HG03039 (cell line): Measurements from ENCODE around the gene SUMO2.
A peak's percentile ranks its signal among the peaks of the same experiment; 100 is the strongest.
"Not testable (repeated sequence)": the region's sequence is repeated elsewhere in the genome, so short reads cannot be mapped to it uniquely, and the experiment has no call there.

Source experiments
- ATAC-seq: cut with Tn5 transposase; IDR thresholded peaks from one replicate; pipeline ENCODE4 v1.9.1; 2021; ENCODE audit warnings: mild to moderate bottlenecking, moderate library complexity; ENCODE audit not compliant: unreplicated experiment

SUMO2 gene

GRCh38 chr17:75146592-75146991, 36.2 kb downstream of the SUMO2 start:
- ATAC-seq, result no peak

- ATAC-seq, result no peak
Observed at GRCh38 chr17:75144816-75145512, 37.8 kb downstream of the SUMO2 start.

- no peak for ATAC-seq
Observed at GRCh38 chr17:75142236-75142971, 40.4 kb downstream of the SUMO2 start.

GRCh38 chr17:75138519-75138918, 44.2 kb downstream of the SUMO2 start:
- no peak for ATAC-seq

- ATAC-seq, result not testable (repeated sequence)
Observed at GRCh38 chr17:75137762-75138161, 45.0 kb downstream of the SUMO2 start.

GRCh38 chr17:75135946-75136345, 46.8 kb downstream of the SUMO2 start:
- ATAC-seq, result no peak

- ATAC-seq, result no peak
Observed at GRCh38 chr17:75135452-75135851, 47.3 kb downstream of the SUMO2 start.

GRCh38 chr17:75133607-75134347, 49.0 kb downstream of the SUMO2 start:
- not testable (repeated sequence) for ATAC-seq

- ATAC-seq, result no peak
Observed at GRCh38 chr17:75133001-75133400, 49.8 kb downstream of the SUMO2 start.

- ATAC-seq, result not testable (repeated sequence)
Observed at GRCh38 chr17:75132018-75133000, 50.5 kb downstream of the SUMO2 start.

GRCh38 chr17:75131278-75132017, 51.3 kb downstream of the SUMO2 start, which contains the start of gene NT5C:
TSS of gene NT5C (minus strand) at chr17:75131742. CDS start at chr17:75131707, 35 bp downstream.
- ATAC-seq, result peak; percentile 63

- ATAC-seq, result no peak
Observed at GRCh38 chr17:75130632-75131277, 52.0 kb downstream of the SUMO2 start.

- ATAC-seq, result no peak
Observed at GRCh38 chr17:75130059-75130631, 52.6 kb downstream of the SUMO2 start.

GRCh38 chr17:75129576-75129975, 53.2 kb downstream of the SUMO2 start:
- no peak for ATAC-seq

- ATAC-seq, result no peak
Observed at GRCh38 chr17:75128694-75129505, 53.9 kb downstream of the SUMO2 start.

GRCh38 chr17:75127936-75128335, 54.8 kb downstream of the SUMO2 start:
- ATAC-seq, result not testable (repeated sequence)

GRCh38 chr17:75126954-75127353, 55.8 kb downstream of the SUMO2 start:
- ATAC-seq, result no peak

- ATAC-seq, result no peak
Observed at GRCh38 chr17:75125984-75126383, 56.8 kb downstream of the SUMO2 start.
